Panc1 (cell line): ENCODE results near the gene CACNA1C. TPM values are rescaled to one million over a fixed set of nuclear protein-coding genes. Genes with fewer than 3 reads are reported as not detected.

Experiments used
- ATAC-seq: fragments of 200-7000 bp; cut with Tn5 transposase; 2 replicates; pipeline ENCODE4 v1.9.1; 2020; ENCODE audit warnings: mild to moderate bottlenecking, moderate library complexity
- BruUV-seq: library from RNA; stranded (reverse); fragments of 400-500 nt; replicated peaks from 2 replicates; lab custom pipeline; 2021; lab: Mats Ljungman, UMichigan
- CTCF ChIA-PET: fragments of 300-600 bp; sonication (Branson Sonifier 250); formaldehyde crosslinking; loops from one replicate; lab custom pipeline; 2022; ENCODE audit warnings: antibody characterized with exemption; lab: Charles Lee
- POLR2A ChIA-PET: fragments of 300-600 bp; sonication (Branson Sonifier 250); formaldehyde crosslinking; loops from one replicate; lab custom pipeline; 2022; ENCODE audit warnings: antibody characterized with exemption; lab: Charles Lee
- DNase-seq: peaks from one replicate; pipeline ENCODE4 v3.0.0-alpha.2; 2010; ENCODE audit warnings: low read depth, low spot score
- H3K27ac ChIP-seq: 2 replicates; pipeline ENCODE4 v1.5.1; 2011; ENCODE audit warnings: mild to moderate bottlenecking, low read length, inconsistent platforms
- H3K27me3 ChIP-seq: fragments of 200-500 bp; sonication (Bioruptor generic); 2 replicates; pipeline ENCODE4 v1.6.0; 2014; ENCODE audit warnings: low read length, inconsistent platforms; ENCODE audit not compliant: control insufficient read depth, insufficient read depth
- H3K36me3 ChIP-seq: fragments of 200-500 bp; sonication (Bioruptor generic); 2 replicates; pipeline ENCODE4 v1.5.1; 2014; ENCODE audit warnings: inconsistent platforms, mild to moderate bottlenecking, low read length, moderate library complexity; ENCODE audit not compliant: control insufficient read depth, insufficient read depth
- H3K4me1 ChIP-seq: 2 replicates; pipeline ENCODE4 v1.5.1; 2011; ENCODE audit warnings: inconsistent platforms, mild to moderate bottlenecking, low read length, moderate library complexity; ENCODE audit not compliant: control insufficient read depth, insufficient read depth
- H3K4me3 ChIP-seq, 2 experiments: 2 replicates each; pipeline ENCODE4 v1.5.1; 2011 to 2012; ENCODE audit warnings: low read depth in 2 of 2, low read length in 2 of 2, mild to moderate bottlenecking in 2 of 2, inconsistent platforms in 1 of 2, moderate library complexity in 1 of 2
- H3K9me3 ChIP-seq: fragments of 200-500 bp; sonication (Bioruptor generic); 2 replicates; pipeline ENCODE4 v1.5.1; 2014; ENCODE audit warnings: low read depth, mild to moderate bottlenecking, inconsistent platforms, low read length, moderate library complexity; ENCODE audit not compliant: control insufficient read depth, insufficient read depth
- CTCF ChIP-seq: fragments of 450-650 bp; IDR thresholded peaks from 2 replicates; pipeline ENCODE4 v1.5.1; 2017; ENCODE audit warnings: mild to moderate bottlenecking
- POLR2AphosphoS5 ChIP-seq: IDR thresholded peaks from 2 replicates; pipeline ENCODE4 v1.6.1; 2012; ENCODE audit warnings: mild to moderate bottlenecking, low read depth, low read length, moderate library complexity
- REST ChIP-seq, 2 experiments: IDR thresholded peaks; 2 replicates each; pipeline ENCODE4 v1.6.1; 2011 to 2012; ENCODE audit warnings: low read depth in 2 of 2, control low read depth in 1 of 2, low read length in 1 of 2, mild to moderate bottlenecking in 1 of 2, moderate library complexity in 1 of 2; ENCODE audit not compliant: insufficient read depth in 1 of 2
- SIN3A ChIP-seq: IDR thresholded peaks from 2 replicates; pipeline ENCODE4 v1.6.1; 2012; ENCODE audit warnings: low read depth, mild to moderate bottlenecking, low read length, moderate library complexity, borderline replicate concordance; ENCODE audit not compliant: insufficient read depth
- TCF7L2 ChIP-seq: IDR thresholded peaks from 2 replicates; pipeline ENCODE4 v1.6.1; 2011; ENCODE audit warnings: mild to moderate bottlenecking, low read depth, low read length, inconsistent platforms
- in situ Hi-C: cut with HindIII; loops from 2 replicates; pipeline ENCODE4 v1.10.0; 2016; ENCODE audit warnings: low sequenced_read_pairs, low pct_unique_long_range_greater_than_20kb
- intact Hi-C: fragments of 100-400 bp; cut with micrococcal nuclease; formaldehyde crosslinking; loops from one replicate; pipeline ENCODE4 v1.10.0; 2022; ENCODE audit not compliant: unreplicated experiment
- total RNA-seq: library from RNA; stranded (reverse); gene quantifications from one replicate; pipeline ENCODE4 v1.2.1, GENCODE V29; 2021; ENCODE audit not compliant: unreplicated experiment

CACNA1C gene
- total RNA-seq, 1 experiment from 2014 or later, result 0.03 TPM

GRCh38 chr12:2411616-2412304 is 359.0 kb downstream of the CACNA1C start:
- no peak overlapping the region for H3K27ac ChIP-seq
- H3K4me1 ChIP-seq, result no peaks in the 10 kb centered on the region
- intact Hi-C loops (no loop called here), in situ Hi-C loops (no loop called here)
- no peaks in the 10 kb centered on the region; the same call in 1 of the 2 replicates for H3K27me3 ChIP-seq
- POLR2A ChIA-PET, result no interaction called here
- no peaks in the 10 kb centered on the region for H3K36me3 ChIP-seq
- BruUV-seq, result no TSS peak
- CTCF ChIA-PET, result no interaction called here
- no peak for DNase-seq
- H3K4me3 ChIP-seq, result no peak overlapping the region
- H3K9me3 ChIP-seq, result no peaks in the 10 kb centered on the region
- no peak for ATAC-seq
- TF ChIP-seq TCF7L2, result no peak
- TF ChIP-seq REST (IDR thresholded peaks at IDR 0.05; ENCODE audit: insufficient read depth in 1 of 2, low read depth in 2 of 2, low read length in 1 of 2), result no peak
- no peak for TF ChIP-seq SIN3A
- TF ChIP-seq POLR2AphosphoS5, result no peak
- no peak for TF ChIP-seq CTCF

- no peaks in the 10 kb centered on the region; the same call in 1 of the 2 replicates for H3K27me3 ChIP-seq
- in situ Hi-C loops, result no loop called here
- intact Hi-C loops, result no loop called here
Observed at GRCh38 chr12:2412305-2412643, 359.5 kb downstream of the CACNA1C start.

More at GRCh38 chr12:2412305-2412643, 359.5 kb downstream of the CACNA1C start:
- POLR2A ChIA-PET, result interaction anchor here (0.7 kb wide), 1 partner anchor 25 kb away, joined by 3 read pairs; no protein-coding TSS in a partner anchor
- no peak for DNase-seq
- Histone ChIP-seq H3K4me3 (no peak overlapping the region), H3K36me3 (no peaks in the 10 kb centered on the region), H3K4me1 (no peaks in the 10 kb centered on the region), H3K27ac (no peak overlapping the region), H3K9me3 (no peaks in the 10 kb centered on the region)
- no peak for ATAC-seq
- BruUV-seq, result no TSS peak
- CTCF ChIA-PET, result no interaction called here
- no peak for TF ChIP-seq CTCF
- no peak for TF ChIP-seq REST (IDR thresholded peaks at IDR 0.05; ENCODE audit: insufficient read depth in 1 of 2, low read depth in 2 of 2, low read length in 1 of 2)
- no peak for TF ChIP-seq SIN3A
- TF ChIP-seq POLR2AphosphoS5, result no peak
- no peak for TF ChIP-seq TCF7L2
